ENCODE results near the gene EQTN. TPM values are rescaled to one million over a fixed set of nuclear protein-coding genes. Genes with fewer than 3 reads are reported as not detected.

The EQTN gene
- total RNA-seq, 1 donor from 2014 or later, result not detected

DNA sequence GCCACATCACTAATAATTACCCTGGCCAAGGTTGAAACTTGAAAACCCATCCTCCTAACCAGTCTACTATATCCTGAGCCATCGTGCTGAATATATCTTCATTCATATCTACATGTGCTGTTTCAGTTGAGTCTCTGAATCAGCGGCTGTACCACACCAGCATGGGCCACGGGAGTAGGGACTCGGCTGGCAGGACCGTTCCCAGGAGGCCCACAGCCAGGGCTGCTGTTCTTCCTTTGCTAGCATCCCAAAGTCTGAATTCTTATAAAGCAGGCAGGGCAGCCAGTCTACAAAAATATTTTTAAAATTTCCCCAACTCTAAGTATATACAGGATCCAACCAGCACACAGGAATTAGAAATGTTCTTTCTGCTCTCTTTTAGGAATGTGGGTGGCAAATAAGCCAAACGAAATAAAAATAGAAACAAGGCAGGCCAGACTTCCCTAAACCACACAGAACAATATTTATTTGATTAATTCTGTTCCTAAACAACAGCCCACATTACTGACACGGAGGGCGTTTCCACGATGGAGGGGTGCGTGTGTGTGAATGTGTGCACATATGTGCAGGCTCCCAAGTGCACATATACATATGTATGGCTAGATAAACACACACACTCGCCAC is 42.8 kb upstream of the EQTN start:
- Histone ChIP-seq H3K27me3 (no peaks in the 10 kb centered on the region), H3K27ac (peak overlapping the region; percentile 73), H3K9me3 (no peaks in the 10 kb centered on the region), H3K36me3 (no peaks in the 10 kb centered on the region), H3K4me1 (peaks cover 52% of the 10 kb centered on the region), H3K4me3 (no peak overlapping the region)
- no peak for DNase-seq (ENCODE audit: extremely low spot score in 2 of 2)
- intact Hi-C loops (cut with DNase I), result loop anchor here (5.0 kb wide), 1 partner anchor 203 kb away; no protein-coding TSS in a partner anchor
- TF ChIP-seq POLR2AphosphoS5 (IDR thresholded peaks at IDR 0.05; ENCODE audit: insufficient read depth in 1 of 2, low read depth in 1 of 2) (no peak), POLR2A (IDR thresholded peaks at IDR 0.05) (no peak), CTCF (IDR thresholded peaks at IDR 0.05) (no peak)

DNA sequence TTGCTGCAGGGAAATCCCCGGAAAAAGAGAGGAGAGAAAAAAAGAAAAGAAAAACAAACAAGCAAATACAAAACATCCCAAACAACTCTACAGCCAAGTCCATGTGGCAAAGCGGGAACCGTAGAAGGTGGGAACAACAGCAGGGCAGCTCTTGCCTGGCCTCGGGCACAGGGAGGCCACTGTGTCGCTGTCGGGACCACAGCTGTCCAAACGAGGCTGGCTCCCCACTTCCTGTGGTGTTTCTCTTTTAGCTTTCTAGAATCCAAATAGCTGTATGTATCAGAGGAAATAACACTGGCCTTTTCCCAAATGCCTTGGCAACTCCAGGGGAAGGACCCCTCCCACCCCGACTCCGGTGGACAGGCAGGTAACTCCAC is 41.6 kb upstream of the EQTN start:
- H3K27me3 ChIP-seq, result no peaks in the 10 kb centered on the region
- peaks cover 54% of the 10 kb centered on the region for H3K4me1 ChIP-seq
- no peak overlapping the region for H3K4me3 ChIP-seq
- no peak for DNase-seq (ENCODE audit: extremely low spot score in 2 of 2)
- intact Hi-C loops (cut with DNase I), result loop anchor here (5.0 kb wide), 1 partner anchor 204 kb away; no protein-coding TSS in a partner anchor
- H3K9me3 ChIP-seq, result no peaks in the 10 kb centered on the region
- H3K36me3 ChIP-seq, result no peaks in the 10 kb centered on the region
- no peak for TF ChIP-seq POLR2A (IDR thresholded peaks at IDR 0.05)
- no peak for TF ChIP-seq POLR2AphosphoS5 (IDR thresholded peaks at IDR 0.05; ENCODE audit: insufficient read depth in 1 of 2, low read depth in 1 of 2)
- TF ChIP-seq CTCF (IDR thresholded peaks at IDR 0.05), result no peak
- peak overlapping the region; percentile 73 for H3K27ac ChIP-seq

DNA sequence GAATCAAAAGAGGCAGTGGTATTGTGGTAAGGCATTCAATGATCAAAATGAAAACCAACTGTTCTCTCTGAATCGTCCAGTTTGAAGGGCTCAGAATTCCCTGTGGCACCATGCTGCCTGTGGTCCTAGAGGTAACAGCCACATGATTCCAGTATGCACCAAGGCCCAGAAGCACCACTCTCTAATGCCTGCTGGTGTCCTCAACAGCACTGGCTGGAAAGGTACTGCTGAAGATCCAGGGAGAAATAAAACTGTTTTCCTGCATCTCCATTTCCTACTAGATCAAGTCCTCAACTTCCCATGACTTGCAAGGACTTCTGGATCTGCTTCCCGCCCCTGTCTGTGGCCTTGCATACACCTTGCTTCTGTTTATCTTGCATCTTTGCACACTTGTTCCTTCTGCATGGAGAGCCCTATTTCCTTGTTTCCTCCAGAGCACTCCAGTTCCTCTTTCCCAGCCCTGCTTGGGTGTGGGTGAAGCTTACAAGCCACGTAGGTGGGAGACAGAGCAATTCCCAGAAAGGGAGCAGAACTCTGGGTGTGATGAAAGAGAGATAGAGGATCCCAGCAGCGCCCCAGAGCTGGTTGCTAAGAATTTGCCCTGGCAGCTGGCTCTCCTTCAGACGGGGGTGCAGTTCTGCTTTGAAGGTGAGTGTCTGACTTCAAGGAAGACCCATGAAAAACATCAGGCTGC is 41.0 kb upstream of the EQTN start:
- Histone ChIP-seq H3K4me3 (no peak overlapping the region), H3K4me1 (peaks cover 57% of the 10 kb centered on the region), H3K36me3 (no peaks in the 10 kb centered on the region), H3K9me3 (no peaks in the 10 kb centered on the region), H3K27ac (peak overlapping the region; percentile 73), H3K27me3 (no peaks in the 10 kb centered on the region)
- intact Hi-C loops (cut with DNase I), result loop anchor here (5.0 kb wide), 1 partner anchor 204 kb away; no protein-coding TSS in a partner anchor
- no peak for DNase-seq (ENCODE audit: extremely low spot score in 2 of 2)
- no peak for TF ChIP-seq POLR2A (IDR thresholded peaks at IDR 0.05)
- no peak for TF ChIP-seq CTCF (IDR thresholded peaks at IDR 0.05)
- no peak for TF ChIP-seq POLR2AphosphoS5 (IDR thresholded peaks at IDR 0.05; ENCODE audit: insufficient read depth in 1 of 2, low read depth in 1 of 2)

DNA sequence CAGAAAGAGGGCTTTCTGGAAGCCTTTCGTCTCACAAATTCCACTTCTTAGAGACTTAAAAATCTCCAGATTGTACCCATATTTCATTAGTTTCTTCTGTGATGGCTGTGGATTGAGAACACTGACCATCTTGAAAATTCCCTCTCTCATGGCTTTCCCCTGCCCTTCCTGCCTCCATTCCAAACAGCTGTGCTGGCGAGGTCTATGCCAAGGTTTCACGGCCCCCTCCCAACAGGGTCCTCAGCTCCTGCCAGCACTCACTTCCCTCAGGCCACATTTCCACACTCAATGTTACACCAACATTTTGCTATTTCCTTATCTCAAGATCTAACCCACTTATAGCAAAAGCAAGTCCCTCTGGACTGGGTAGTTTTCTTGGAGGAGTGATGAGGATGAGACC is 40.3 kb upstream of the EQTN start:
- H3K36me3 ChIP-seq, result no peaks in the 10 kb centered on the region
- intact Hi-C loops (cut with DNase I), result loop anchor here (5.0 kb wide), 1 partner anchor 205 kb away; no protein-coding TSS in a partner anchor
- H3K4me1 ChIP-seq, result peaks cover 53% of the 10 kb centered on the region
- H3K27ac ChIP-seq, result peak overlapping the region; percentile 73
- DNase-seq (ENCODE audit: extremely low spot score in 2 of 2), result no peak
- no peak for TF ChIP-seq CTCF (IDR thresholded peaks at IDR 0.05)
- TF ChIP-seq POLR2A (IDR thresholded peaks at IDR 0.05), result no peak
- no peak for TF ChIP-seq POLR2AphosphoS5 (IDR thresholded peaks at IDR 0.05; ENCODE audit: insufficient read depth in 1 of 2, low read depth in 1 of 2)
- H3K27me3 ChIP-seq, result no peaks in the 10 kb centered on the region
- H3K9me3 ChIP-seq, result no peaks in the 10 kb centered on the region
- no peak overlapping the region for H3K4me3 ChIP-seq

DNA sequence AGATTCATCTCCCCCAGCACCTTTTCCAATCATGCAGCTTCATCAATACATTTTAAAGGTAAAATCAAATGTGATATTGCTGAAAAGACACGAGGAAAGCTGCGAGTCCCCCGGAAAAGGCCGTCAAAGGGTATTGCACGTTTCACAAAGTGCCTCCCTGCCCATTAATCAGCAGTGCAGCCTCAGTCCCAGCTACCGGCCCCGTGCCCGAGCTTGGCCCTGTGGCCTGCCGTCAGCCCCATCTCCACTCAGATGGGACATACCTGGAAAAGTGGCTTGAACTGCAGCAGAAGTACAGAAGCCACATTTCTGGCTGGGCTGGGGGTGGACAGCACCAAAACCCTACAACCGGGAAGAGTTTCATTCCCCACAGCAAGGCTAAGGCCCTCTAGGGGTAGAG is 39.9 kb upstream of the EQTN start:
- Histone ChIP-seq H3K27me3 (no peaks in the 10 kb centered on the region), H3K9me3 (no peaks in the 10 kb centered on the region), H3K27ac (peak overlapping the region; percentile 73), H3K4me1 (peaks cover 52% of the 10 kb centered on the region), H3K36me3 (no peaks in the 10 kb centered on the region), H3K4me3 (no peak overlapping the region)
- no peak for DNase-seq (ENCODE audit: extremely low spot score in 2 of 2)
- TF ChIP-seq POLR2AphosphoS5 (IDR thresholded peaks at IDR 0.05; ENCODE audit: insufficient read depth in 1 of 2, low read depth in 1 of 2) (no peak), CTCF (IDR thresholded peaks at IDR 0.05) (no peak), POLR2A (IDR thresholded peaks at IDR 0.05) (no peak)
- intact Hi-C loops (cut with DNase I), result loop anchor here (5.0 kb wide), 1 partner anchor 205 kb away; no protein-coding TSS in a partner anchor

All from vagina (tissue), 2 donors.